H1 (cell line): Measurements from ENCODE around the gene TRABD. TPM values are rescaled to one million over a fixed set of nuclear protein-coding genes. Genes with fewer than 3 reads are reported as not detected.

Experiments
- BACH1 ChIP-seq: IDR thresholded peaks from 2 replicates; pipeline ENCODE4 v1.6.1; 2012; ENCODE audit warnings: low read length, improper control_type of control experiment
- BRCA1 ChIP-seq: IDR thresholded peaks from 2 replicates; pipeline ENCODE4 v1.6.1; 2012; ENCODE audit warnings: low read depth, low read length, improper control_type of control experiment
- CEBPB ChIP-seq: IDR thresholded peaks from 2 replicates; pipeline ENCODE4 v1.6.1; 2012; ENCODE audit warnings: low read depth, low read length
- CTBP2 ChIP-seq: IDR thresholded peaks from 2 replicates; pipeline ENCODE4 v1.7.0; 2011; ENCODE audit warnings: borderline replicate concordance, mild to moderate bottlenecking, moderate library complexity, mixed read lengths, low read length; ENCODE audit not compliant: insufficient read depth, insufficient read length
- MAX ChIP-seq: IDR thresholded peaks from 2 replicates; pipeline ENCODE4 v1.6.1; 2012; ENCODE audit warnings: inconsistent platforms
- RXRA ChIP-seq: IDR thresholded peaks from 2 replicates; pipeline ENCODE4 v1.6.1; 2011; ENCODE audit warnings: low read depth, mild to moderate bottlenecking, low read length, moderate library complexity; ENCODE audit not compliant: insufficient read depth
- SIRT6 ChIP-seq: IDR thresholded peaks from one replicate; pipeline ENCODE4 v1.7.1; 2012; ENCODE audit warnings: low read length, inconsistent platforms
- polyA plus RNA-seq, 7 experiments: library from polyadenylated mRNA; depleted of rRNA in 3 of 7; stranded (reverse) in 5 of 7; unstranded in 2 of 7; fragments of >200 nt in 5 of 7; fragments of 200-250 nt in 2 of 7; gene quantifications; 1 replicate in 5 of 7; 2 replicates in 1 of 7; 4 replicates in 1 of 7; pipeline versions ENCODE4 v1.2.1 to v1.2.3, GENCODE V29; 2011 to 2013; ENCODE audit warnings: missing spikeins in 2 of 7, mixed read lengths in 2 of 7
- total RNA-seq: library from RNA; stranded (reverse); fragmentation: NEBNext Ultra II Directional; extraction: Animal tissue kit (Norgen Biotek cat#: 25700); gene quantifications from 2 replicates; pipeline ENCODE4 v1.2.1, GENCODE V29; 2021

The TRABD gene
- total and polyA plus RNA-seq, 2 of the 8 experiments (the other 6 are each of a cell fraction or from before 2014, with no cell fraction given): 44.2 to 57.5 TPM

GRCh38 chr22:50175921-50176849 is 9.5 kb upstream of the TRABD start (continued):
- TF ChIP-seq MAX (no peak), CTBP2 (no peak), BACH1 (no peak), SIRT6 (no peak), RXRA (no peak), BRCA1 (no peak), CEBPB (no peak)
